Testis (tissue), 2 donors: Measurements from ENCODE around the gene SAPCD1.

Experiments used
- CTCF ChIP-seq, 3 experiments: fragments of 450-650 bp in 2 of 3; fragments of 200-600 bp in 1 of 3; sonication (generic) in 1 of 3; IDR thresholded peaks; one replicate each; pipeline ENCODE4 v1.5.1; 2016 to 2019; ENCODE audit warnings: antibody characterized with exemption in 3 of 3, mild to moderate bottlenecking in 2 of 3, moderate library complexity in 1 of 3
- POLR2A ChIP-seq: fragments of 450-650 bp; IDR thresholded peaks from one replicate; pipeline ENCODE4 v1.6.1; 2017; ENCODE audit warnings: antibody characterized with exemption, mild to moderate bottlenecking, moderate library complexity

- TF ChIP-seq CTCF (IDR thresholded peaks at IDR 0.05), result no peak
- no peak for TF ChIP-seq POLR2A
Observed at GRCh38 chr6:31741815-31742214, 20.6 kb upstream of the SAPCD1 start.
